Activated T-helper 2 cell treated with anti-CD3 and anti-CD28 coated beads, Interferon-gamma antibody, Interleukin-2, Interleukin-4, amounts not matched to agents 10 μg/mL and 5 μg/mL and 100 μg/mL, durations not matched to agents 14 hours and 24 hours and 36 hours (primary cell): Measurements from ENCODE around the gene BBS1. TPM values are rescaled to one million over a fixed set of nuclear protein-coding genes. Genes with fewer than 3 reads are reported as not detected.
A peak's percentile ranks its signal among the peaks of the same experiment; 100 is the strongest.
"Not testable (repeated sequence)": the region's sequence is repeated elsewhere in the genome, so short reads cannot be mapped to it uniquely, and the experiment has no call there.

Experiments used
- DNase-seq: peaks from one replicate; pipeline ENCODE4 v3.0.0; 2021; ENCODE audit warnings: low spot score
- H3K27ac Mint-ChIP-seq: one replicate; pipeline ENCODE4 v1.8.0; 2021; ENCODE audit warnings: mixed read lengths
- H3K27me3 Mint-ChIP-seq: one replicate; pipeline ENCODE4 v1.8.0; 2021; ENCODE audit warnings: low read depth, mixed read lengths
- H3K36me3 Mint-ChIP-seq: one replicate; pipeline ENCODE4 v1.8.0; 2021; ENCODE audit warnings: low read depth, mixed read lengths
- H3K4me1 Mint-ChIP-seq: one replicate; pipeline ENCODE4 v1.8.0; 2021; ENCODE audit warnings: low read depth, mixed read lengths
- H3K4me3 Mint-ChIP-seq: one replicate; pipeline ENCODE4 v1.8.0; 2021; ENCODE audit warnings: low read depth, mild to moderate bottlenecking, moderate library complexity, mixed read lengths
- H3K9me3 Mint-ChIP-seq: one replicate; pipeline ENCODE4 v1.8.0; 2021; ENCODE audit warnings: mixed read lengths
- intact Hi-C: fragments of 100-400 bp; cut with micrococcal nuclease; formaldehyde crosslinking; loops from one replicate; pipeline ENCODE4 v1.15.1; 2023
- total RNA-seq: library from RNA; stranded (reverse); gene quantifications from 2 replicates; pipeline ENCODE4 v1.2.3, GENCODE V29; 2022

The BBS1 gene
- total RNA-seq, 1 donor from 2014 or later, result 14.9 TPM

DNA sequence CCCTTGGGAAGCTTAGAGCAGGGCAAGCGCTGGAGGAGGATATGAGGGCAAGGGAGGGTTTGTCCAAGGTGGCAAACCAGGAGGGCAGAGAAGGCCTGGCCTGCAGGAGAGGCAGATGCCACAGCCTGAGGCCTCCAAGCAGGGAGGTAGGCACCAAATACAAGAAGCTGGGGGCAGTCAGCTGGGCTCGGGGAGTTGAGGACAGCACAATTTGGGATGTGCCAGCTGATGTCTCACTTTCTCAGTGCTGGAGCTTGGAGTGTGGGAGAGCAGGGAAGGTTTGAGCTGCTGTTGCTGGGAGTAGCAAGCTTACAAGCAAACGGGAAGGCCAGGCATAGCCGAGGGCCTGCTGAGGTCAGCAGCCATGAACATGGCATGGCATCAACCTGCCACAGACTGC, 31.5 kb downstream of the BBS1 start:
- H3K9me3 Mint-ChIP-seq, result no peaks in the 10 kb centered on the region
- DNase-seq, result no peak
- peaks cover 24% of the 10 kb centered on the region for H3K4me1 Mint-ChIP-seq
- H3K27me3 Mint-ChIP-seq, result no peaks in the 10 kb centered on the region
- H3K4me3 Mint-ChIP-seq, result no peak overlapping the region
- intact Hi-C loops, result no loop called here
- H3K27ac Mint-ChIP-seq, result peak overlapping the region; percentile 26
- peaks cover 28% of the 10 kb centered on the region for H3K36me3 Mint-ChIP-seq

DNA sequence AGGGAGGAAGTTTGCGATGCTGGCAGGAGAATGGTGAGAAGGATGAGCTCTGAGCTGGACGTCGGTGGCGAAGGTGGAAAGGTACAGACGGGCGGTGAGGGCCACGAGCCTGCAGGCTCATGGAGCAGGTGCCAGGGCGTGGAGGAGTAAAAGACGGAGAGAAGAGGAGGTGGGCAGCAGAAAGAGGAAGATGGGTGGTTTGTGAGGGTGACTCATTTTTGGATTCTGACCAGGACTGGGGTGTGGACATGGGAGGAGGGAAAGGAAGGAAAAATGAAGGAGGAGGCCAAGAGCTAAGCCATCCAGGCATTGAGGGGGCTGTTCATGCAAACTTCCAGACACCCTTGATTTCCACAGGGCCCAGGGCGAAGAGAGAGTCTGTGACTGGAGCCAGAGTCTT, 31.9 kb downstream of the BBS1 start:
- Mint-ChIP-seq H3K27ac (peak overlapping the region; percentile 26), H3K4me1 (peaks cover 24% of the 10 kb centered on the region), H3K9me3 (no peaks in the 10 kb centered on the region), H3K27me3 (no peaks in the 10 kb centered on the region), H3K4me3 (no peak overlapping the region), H3K36me3 (peaks cover 28% of the 10 kb centered on the region)
- DNase-seq, result no peak
- intact Hi-C loops, result no loop called here

DNA sequence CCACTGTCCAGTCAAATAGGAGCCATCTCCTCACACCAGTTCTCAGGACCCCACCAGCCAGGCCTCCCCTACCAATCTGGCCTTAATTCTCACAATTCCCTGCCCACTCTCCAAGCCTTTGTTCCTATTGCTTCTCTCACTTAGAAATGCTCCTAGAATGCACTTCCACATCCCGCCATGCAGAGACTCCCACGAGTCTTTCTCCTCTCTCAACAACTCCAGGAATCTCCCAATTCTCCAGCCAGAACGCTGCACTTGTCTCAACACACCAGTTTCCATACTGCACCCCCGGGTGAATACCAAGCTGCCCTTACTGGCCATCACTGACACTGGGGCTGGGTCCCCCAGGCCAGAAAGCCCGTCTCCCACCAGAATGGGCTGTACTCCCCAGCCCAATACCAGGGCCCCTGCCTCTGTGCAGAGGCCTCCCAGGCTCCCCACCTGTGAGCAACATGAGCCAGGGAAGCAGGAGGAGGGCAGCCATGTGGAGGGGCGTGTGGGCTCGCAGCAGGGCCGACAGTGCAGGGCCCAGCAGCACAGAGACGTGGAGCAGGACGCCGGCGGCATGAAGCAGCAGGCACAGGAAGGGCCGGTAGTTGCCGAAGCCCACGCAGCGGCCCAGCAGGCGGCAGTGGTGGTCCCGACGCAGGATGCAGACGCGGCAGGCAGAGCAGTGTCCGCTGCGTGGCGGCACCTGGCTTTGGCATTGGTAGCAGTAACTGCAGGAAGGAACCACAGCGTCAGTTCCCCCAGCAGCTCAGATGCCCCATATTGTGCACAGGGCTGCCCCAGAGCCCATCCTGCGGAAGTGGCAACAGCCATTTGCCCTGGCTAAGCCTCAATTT, 33.0 kb downstream of the BBS1 start:
- intact Hi-C loops, result no loop called here
- peaks cover 24% of the 10 kb centered on the region for H3K4me1 Mint-ChIP-seq
- peaks cover 26% of the 10 kb centered on the region for H3K36me3 Mint-ChIP-seq
- peak overlapping the region; percentile 49 for H3K4me3 Mint-ChIP-seq
- no peaks in the 10 kb centered on the region for H3K9me3 Mint-ChIP-seq
- peaks cover 3% of the 10 kb centered on the region for H3K27me3 Mint-ChIP-seq
- peak; percentile 38 for DNase-seq
- H3K27ac Mint-ChIP-seq, result peak overlapping the region; percentile 74

- Mint-ChIP-seq H3K4me1 (peaks cover 24% of the 10 kb centered on the region), H3K4me3 (peak overlapping the region; percentile 86), H3K36me3 (peaks cover 21% of the 10 kb centered on the region), H3K27me3 (peaks cover 13% of the 10 kb centered on the region)
- DNase-seq, H3K9me3 Mint-ChIP-seq, intact Hi-C loops, H3K27ac Mint-ChIP-seq: not testable (repeated sequence)
Observed at GRCh38 chr11:66544952-66545351, 34.5 kb downstream of the BBS1 start.

DNA sequence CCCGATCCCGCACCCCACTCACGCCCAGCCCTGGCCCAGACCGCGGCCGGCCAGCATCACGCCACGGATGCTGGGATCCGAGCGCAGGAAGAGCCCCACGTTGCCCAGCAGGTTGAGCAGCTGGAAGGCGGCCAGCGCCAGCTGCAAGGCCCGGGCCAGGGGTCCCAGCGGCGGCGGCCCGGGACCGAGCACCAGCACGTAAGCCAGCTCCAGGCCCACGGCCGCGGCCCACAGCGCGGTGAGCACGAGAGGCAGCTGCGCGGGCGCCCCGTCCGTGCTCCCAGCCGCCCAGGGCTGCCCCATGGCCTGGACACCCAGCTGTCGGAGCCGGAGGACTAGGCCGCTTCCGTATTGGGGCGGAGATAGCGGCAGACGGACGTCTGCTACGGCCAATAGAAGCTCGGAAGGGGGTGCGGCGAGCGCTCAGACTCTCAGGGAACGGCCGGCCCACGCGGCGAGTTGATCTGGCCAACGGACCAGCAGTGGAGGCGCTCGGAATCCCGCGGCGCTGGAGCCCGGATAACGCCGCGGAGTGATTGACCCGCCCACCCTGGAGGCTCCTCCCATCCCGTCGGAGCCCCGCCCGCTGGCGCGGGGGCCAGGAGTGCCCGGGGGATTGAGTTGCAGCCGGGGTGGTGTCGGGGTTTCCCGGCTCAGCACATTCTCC, 35.4 kb downstream of the BBS1 start, which contains the start of gene ZDHHC24:
Gene ZDHHC24 (minus strand): TSS at position 348 of the 667 bp plus-strand sequence. CDS start 45 bp downstream, at position 303.
- Mint-ChIP-seq H3K27ac (peak within 1 kb of the TSS; percentile 58), H3K4me1 (peaks cover 24% of the 10 kb centered on the region), H3K4me3 (peak within 1 kb of the TSS; percentile 86), H3K27me3 (peaks cover 15% of the 10 kb centered on the region), H3K9me3 (no peaks in the 10 kb centered on the region), H3K36me3 (peaks cover 21% of the 10 kb centered on the region)
- DNase-seq, result peak; percentile 87
- intact Hi-C loops, result loop anchor here (2.0 kb wide), 1 partner anchor 71 kb away; the partner anchor contains the start of gene RBM14

DNA sequence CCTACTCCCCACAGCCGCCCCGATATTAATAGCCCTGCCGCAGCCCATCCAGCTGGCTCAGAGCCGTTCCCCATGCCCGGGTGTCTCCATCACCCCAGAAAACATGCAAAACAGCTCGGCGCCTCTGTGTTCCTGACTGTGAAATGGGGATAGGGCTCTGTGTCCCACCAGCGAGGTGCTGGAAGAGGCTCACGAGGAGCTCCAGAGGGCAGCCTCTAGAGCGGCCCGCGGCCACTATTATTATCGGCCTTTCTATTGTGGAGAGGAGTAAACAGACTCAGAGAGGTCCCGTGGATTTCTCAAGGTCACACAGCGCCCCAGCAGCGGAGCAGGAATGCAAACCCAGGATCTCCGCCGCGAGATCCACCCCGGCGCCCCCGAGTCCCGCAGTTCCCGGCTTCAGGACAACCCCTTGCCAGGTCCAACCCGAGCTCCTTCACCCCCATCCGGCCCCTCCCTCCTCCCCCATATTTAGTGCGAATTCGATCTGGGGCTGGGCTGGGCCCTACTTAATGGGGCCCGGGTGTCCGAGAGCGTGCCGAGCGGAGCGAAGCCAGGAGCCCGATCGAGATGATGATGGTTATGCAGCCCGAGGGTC, 36.0 kb downstream of the BBS1 start, which contains the start of gene ACTN3:
Gene ACTN3 (plus strand): TSS at position 536 of the 598 bp plus-strand sequence. CDS start 35 bp downstream, at position 571.
- intact Hi-C loops, result loop anchor here (2.0 kb wide), 1 partner anchor 70 kb away; the partner anchor contains the start of gene RBM14
- Mint-ChIP-seq H3K9me3 (no peaks in the 10 kb centered on the region), H3K27me3 (peaks cover 15% of the 10 kb centered on the region), H3K36me3 (peaks cover 18% of the 10 kb centered on the region), H3K4me1 (peaks cover 23% of the 10 kb centered on the region), H3K27ac (peak within 1 kb of the TSS; percentile 14), H3K4me3 (peak within 1 kb of the TSS; percentile 79)
- no peak for DNase-seq

DNA sequence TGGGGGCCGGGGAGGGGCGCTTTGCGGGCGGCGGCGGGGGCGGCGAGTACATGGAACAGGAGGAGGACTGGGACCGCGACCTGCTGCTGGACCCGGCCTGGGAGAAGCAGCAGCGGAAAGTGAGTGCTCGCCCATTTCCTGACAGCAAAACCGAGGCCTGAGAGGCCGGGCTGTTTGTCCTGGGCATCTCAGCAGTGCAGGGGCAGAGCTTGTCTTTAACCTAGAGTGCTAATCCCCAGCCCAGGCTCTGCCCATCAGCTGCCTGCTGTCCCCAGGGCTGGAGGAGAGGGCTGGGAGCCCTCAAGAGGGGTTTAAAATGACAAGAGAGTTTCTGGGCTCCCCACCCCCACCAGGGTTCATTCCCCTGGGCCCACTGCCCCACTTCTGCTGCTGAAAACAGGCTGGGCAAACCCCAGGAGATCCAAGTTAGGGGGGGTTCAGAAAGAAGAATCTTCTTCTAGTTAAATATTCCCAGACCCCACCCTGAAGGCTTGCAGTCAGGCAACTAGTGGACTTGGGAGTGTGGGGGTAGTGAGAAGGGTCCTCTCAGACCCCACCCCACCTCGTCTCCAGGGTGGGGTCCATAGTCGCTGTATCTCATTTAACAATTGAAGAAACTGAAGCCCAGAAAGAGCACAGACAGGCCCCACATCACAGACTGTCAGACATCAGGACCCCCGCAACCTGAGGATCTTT, 36.7 kb downstream of the BBS1 start:
- H3K27me3 Mint-ChIP-seq, result peaks cover 15% of the 10 kb centered on the region

GRCh38 chr11:66547662-66548009, 37.2 kb downstream of the BBS1 start:
- H3K27me3 Mint-ChIP-seq, result peaks cover 15% of the 10 kb centered on the region
- intact Hi-C loops, result loop anchor here (2.0 kb wide), 1 partner anchor 69 kb away; the partner anchor contains the start of gene RBM14
- peaks cover 18% of the 10 kb centered on the region for H3K4me1 Mint-ChIP-seq
- peaks cover 6% of the 10 kb centered on the region for H3K36me3 Mint-ChIP-seq
- H3K4me3 Mint-ChIP-seq, result no peak overlapping the region
- no peak overlapping the region for H3K27ac Mint-ChIP-seq
- no peak for DNase-seq
- no peaks in the 10 kb centered on the region for H3K9me3 Mint-ChIP-seq

More for the DNA sequence above, 36.7 kb downstream of the BBS1 start:
- intact Hi-C loops, result loop anchor here (2.0 kb wide), 1 partner anchor 70 kb away; the partner anchor contains the start of gene RBM14
- no peak for DNase-seq
- H3K4me1 Mint-ChIP-seq, result peaks cover 18% of the 10 kb centered on the region
- peak overlapping the region; percentile 79 for H3K4me3 Mint-ChIP-seq
- H3K36me3 Mint-ChIP-seq, result peaks cover 11% of the 10 kb centered on the region
- no peaks in the 10 kb centered on the region for H3K9me3 Mint-ChIP-seq
- no peak overlapping the region for H3K27ac Mint-ChIP-seq

- no peak for DNase-seq
- peaks cover 15% of the 10 kb centered on the region for H3K27me3 Mint-ChIP-seq
Observed at GRCh38 chr11:66548041-66548440, 37.6 kb downstream of the BBS1 start.

DNA sequence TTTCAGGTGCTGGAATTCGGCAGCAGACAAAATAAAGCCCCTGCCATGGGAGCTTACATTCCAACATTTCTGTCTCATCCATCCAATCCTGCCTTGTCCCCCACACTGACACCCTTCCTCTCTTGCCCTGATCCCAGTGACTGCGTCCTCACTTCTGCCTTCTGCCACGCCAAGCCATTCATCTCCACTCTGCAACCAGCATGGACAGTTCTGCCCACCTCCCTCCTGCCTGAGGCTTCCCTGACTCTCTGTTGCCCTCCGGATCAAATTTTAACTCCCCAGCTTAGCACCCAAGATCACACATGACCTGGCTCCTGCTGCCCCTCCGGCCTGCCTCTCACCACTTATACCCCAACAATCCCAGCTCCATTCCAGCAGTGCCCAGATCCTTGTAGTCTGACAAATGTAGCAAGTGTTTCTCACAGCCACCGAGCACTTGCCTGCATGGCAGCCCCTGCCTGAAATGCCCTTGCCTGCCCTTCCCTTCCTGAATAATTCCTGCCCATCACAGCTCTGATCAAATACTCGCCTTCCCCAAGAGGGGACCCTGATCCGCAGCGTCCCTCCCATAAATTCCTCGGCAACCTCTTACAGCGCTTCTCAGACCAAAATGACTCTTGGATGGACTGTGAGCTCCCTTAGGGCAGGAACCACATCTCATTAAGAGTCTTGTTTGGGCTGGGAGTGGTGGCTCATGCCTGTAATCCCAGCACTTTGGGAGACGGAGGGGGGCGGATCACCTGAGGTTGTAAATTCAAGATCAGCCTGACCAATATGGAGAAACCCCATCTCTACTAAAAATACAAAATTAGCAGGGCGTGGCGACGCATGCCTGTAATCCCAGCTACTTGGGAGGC, 38.6 kb downstream of the BBS1 start:
- Mint-ChIP-seq H3K4me1 (peaks cover 9% of the 10 kb centered on the region), H3K36me3 (no peaks in the 10 kb centered on the region), H3K9me3 (no peaks in the 10 kb centered on the region), H3K27me3 (peaks cover 15% of the 10 kb centered on the region), H3K4me3 (no peak overlapping the region), H3K27ac (no peak overlapping the region)
- DNase-seq, result no peak
- intact Hi-C loops, result no loop called here

More at GRCh38 chr11:66548041-66548440, 37.6 kb downstream of the BBS1 start:
- Mint-ChIP-seq H3K9me3 (no peaks in the 10 kb centered on the region), H3K27ac (no peak overlapping the region), H3K4me1 (peaks cover 18% of the 10 kb centered on the region), H3K4me3 (no peak overlapping the region), H3K36me3 (peaks cover 4% of the 10 kb centered on the region)
- intact Hi-C loops, result no loop called here

DNA sequence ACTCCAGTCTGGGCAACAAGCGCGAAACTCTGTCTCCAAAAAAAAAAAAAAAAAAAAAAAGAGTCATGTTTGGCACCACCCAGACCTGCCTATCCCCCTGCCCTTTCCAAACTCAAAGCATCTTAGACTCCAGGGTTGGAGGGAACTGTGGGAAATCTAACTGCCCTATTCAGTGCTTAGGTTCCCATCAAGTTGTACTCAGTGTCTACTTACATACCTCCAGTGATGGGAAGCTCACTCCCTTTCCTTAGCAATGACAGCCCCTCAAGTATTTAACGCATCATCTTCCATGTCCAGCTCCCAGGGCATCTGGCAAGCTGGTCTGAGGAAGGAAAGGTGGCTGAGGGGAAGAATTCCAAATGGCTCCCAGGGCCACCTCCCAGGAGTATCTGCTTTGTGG, 39.3 kb downstream of the BBS1 start:
- H3K4me1 Mint-ChIP-seq, result peaks cover 4% of the 10 kb centered on the region
- H3K27ac Mint-ChIP-seq, result no peak overlapping the region
- H3K4me3 Mint-ChIP-seq, result no peak overlapping the region
- H3K9me3 Mint-ChIP-seq, result no peaks in the 10 kb centered on the region
- H3K27me3 Mint-ChIP-seq, result peaks cover 15% of the 10 kb centered on the region
- no peaks in the 10 kb centered on the region for H3K36me3 Mint-ChIP-seq
- no peak for DNase-seq
- intact Hi-C loops, result no loop called here
